ENCODE measurements around the gene MYZAP.

- no peak for TF ChIP-seq EP300 (IDR thresholded peaks at IDR 0.05)
- no peak for TF ChIP-seq JUNB (IDR thresholded peaks at IDR 0.05)
These were observed 112.7 kb downstream of the MYZAP start for GRCh38 chr15:57704441-57704840.
